GM12891 (cell line): Measurements from ENCODE around the gene SCAMP4.

Source experiments
- PAX5 ChIP-seq: IDR thresholded peaks from 2 replicates; pipeline ENCODE4 v1.6.1; 2011; ENCODE audit warnings: low read length, moderate library complexity, mild to moderate bottlenecking; ENCODE audit not compliant: insufficient read depth, severe bottlenecking
- POLR2A ChIP-seq: IDR thresholded peaks from 2 replicates; pipeline ENCODE4 v1.6.1; 2011; ENCODE audit warnings: low read depth, low read length, control low read depth
- POLR2AphosphoS5 ChIP-seq: IDR thresholded peaks from 2 replicates; pipeline ENCODE4 v1.6.1; 2011; ENCODE audit warnings: low read depth, low read length, control low read depth
- SPI1 ChIP-seq: IDR thresholded peaks from 2 replicates; pipeline ENCODE4 v1.6.1; 2011; ENCODE audit warnings: low read depth, low read length, control low read depth
- TAF1 ChIP-seq: IDR thresholded peaks from 2 replicates; pipeline ENCODE4 v1.6.1; 2011; ENCODE audit warnings: low read depth, low read length, control low read depth

DNA sequence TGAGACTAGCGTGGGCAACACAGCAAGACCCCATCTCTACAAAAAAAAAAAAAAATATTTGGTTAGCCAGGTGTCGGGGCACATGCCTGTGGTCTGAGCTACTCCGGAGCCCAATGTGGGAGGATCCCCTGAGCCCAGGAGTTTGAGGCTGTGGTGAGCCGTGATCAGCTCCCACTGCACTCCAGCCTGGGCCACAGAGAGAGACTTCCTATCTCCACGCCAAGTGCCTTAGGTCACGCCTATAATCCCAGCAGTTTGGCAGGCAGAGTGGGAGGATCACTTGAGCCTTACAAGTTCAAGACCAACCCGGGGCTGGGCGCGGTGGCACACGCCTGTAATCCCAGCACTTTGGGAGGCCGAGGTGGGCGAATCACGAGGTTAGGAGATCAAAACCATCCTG, 8.7 kb upstream of the SCAMP4 start:
- TF ChIP-seq POLR2AphosphoS5 = no peak
- TF ChIP-seq POLR2A = no peak
- no peak for TF ChIP-seq TAF1
- TF ChIP-seq SPI1 = no peak
- no peak for TF ChIP-seq PAX5
